GM11168 (cell line): ENCODE results near the gene ERICH4.
"Not testable (repeated sequence)": the region's sequence is repeated elsewhere in the genome, so short reads cannot be mapped to it uniquely, and the experiment has no call there.

ENCODE experiments used
- in situ Hi-C: fragments of 300-500 bp; cut with MboI; formaldehyde crosslinking; loops from one replicate; pipeline ENCODE4 v1.12.0; 2022; ENCODE audit warnings: low sequenced_read_pairs; ENCODE audit not compliant: unreplicated experiment

The ERICH4 gene

GRCh38 chr19:41457241-41457640, 14.3 kb downstream of the ERICH4 start:
- in situ Hi-C loops, result no loop called here

GRCh38 chr19:41462497-41462896, 19.5 kb downstream of the ERICH4 start:
- in situ Hi-C loops, result no loop called here

DNA sequence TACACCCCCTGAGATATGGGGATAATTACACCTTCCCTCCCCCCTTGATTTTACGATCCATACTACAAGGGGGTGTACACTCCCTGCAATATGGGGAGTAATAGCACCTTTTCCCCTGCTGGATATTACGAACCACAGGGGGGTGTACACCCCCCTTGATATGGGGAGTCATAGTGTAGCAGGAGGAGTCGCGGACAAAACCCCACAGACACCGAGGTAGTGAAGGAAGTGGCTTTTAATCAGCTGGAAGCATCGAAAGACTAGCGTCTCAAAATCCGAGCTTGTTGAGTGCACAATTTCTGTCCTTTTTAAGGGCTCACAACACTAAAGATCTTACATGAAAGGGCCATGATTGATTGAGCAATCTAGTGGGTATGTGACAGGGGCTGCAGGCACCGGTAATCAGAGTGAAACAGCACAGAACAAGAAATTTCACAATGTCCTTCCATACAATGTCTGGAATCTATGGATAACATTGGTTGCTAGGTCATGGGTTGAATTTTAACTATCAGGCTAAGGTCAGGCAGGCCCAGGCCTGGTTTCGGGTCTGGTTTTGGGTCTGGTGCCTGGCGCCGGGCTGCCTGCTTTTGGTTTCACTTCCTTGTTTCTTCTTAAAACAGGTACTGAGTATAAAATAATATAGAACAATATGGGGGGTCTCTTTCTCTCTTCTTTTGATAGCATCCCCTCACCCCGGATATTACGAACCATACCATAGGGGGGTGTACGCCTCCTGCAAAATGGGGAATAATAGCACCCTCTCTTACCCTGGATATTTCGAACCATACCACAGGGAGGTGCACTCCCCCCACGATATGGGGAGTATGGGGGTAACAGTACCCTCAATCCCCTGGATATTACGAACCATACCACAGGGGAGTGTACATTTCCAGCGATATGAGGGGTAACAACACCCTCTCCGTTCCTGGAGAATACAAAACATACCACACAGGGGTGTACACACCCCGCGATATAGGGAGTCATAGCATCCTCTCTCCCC, 20.6 kb downstream of the ERICH4 start:
- in situ Hi-C loops, result not testable (repeated sequence)

GRCh38 chr19:41476583-41476982, 33.6 kb downstream of the ERICH4 start:
- in situ Hi-C loops, result no loop called here

DNA sequence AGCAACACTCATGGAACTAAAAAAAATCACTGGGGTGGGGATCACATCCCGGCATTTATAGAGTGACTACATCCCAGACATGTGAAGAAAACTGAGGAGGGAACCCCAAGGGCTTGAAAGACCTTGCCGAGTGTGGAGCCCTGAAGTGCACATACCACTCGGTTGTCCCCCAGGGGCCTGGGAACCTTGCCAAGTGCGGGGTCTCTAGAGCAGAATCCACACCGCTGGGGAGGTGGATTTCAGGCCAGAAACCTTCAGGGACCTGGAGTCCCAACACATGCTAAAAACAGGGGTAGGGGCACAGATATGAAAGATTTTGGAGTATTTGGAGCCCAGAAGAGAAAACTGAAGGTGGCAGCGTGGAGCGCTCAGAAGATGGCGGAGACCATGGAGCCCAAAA, 35.2 kb downstream of the ERICH4 start:
- in situ Hi-C loops, result no loop called here

- in situ Hi-C loops, result no loop called here
Observed at GRCh38 chr19:41478875-41479756, 36.2 kb downstream of the ERICH4 start.

DNA sequence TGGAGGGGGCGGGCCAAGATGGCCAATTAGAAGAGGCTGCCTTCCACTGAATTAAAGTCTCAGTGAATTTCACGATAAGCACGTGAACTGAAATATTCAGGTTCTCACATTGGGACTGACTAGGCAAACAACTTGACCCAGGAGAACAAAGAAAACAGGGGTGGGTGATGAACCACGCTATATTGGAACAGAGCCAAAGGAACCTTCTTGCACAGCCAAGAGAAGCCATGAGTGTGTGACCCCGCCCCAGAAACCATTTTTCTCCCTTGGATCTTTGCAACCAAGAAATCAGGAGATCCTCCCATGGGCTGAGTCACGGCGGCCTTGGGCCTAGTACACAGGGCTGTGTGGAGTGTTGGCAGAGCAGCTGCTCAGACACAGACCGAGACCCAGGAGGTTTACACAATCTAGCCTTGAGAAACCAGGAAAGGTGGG, 36.8 kb downstream of the ERICH4 start:
- in situ Hi-C loops, result no loop called here

DNA sequence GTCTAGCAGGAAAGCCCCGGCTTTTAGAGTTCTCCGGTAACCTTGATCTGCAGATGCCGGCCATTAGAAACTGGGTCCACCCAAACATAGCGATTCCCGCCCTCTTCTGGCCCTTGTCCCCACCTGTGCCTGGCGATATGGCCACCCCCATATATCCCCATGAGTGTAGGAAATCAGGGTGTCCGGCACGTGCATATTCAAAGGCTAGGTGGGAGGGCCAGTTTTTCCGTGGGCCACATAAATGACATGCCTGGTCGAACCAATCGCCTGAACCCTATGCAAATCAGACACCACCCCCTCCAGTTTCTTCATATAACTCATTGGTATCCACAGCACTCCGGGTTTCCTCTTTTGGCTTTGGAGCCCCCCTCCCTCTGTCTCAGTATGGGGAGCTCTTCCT, 37.4 kb downstream of the ERICH4 start:
- in situ Hi-C loops, result no loop called here

DNA sequence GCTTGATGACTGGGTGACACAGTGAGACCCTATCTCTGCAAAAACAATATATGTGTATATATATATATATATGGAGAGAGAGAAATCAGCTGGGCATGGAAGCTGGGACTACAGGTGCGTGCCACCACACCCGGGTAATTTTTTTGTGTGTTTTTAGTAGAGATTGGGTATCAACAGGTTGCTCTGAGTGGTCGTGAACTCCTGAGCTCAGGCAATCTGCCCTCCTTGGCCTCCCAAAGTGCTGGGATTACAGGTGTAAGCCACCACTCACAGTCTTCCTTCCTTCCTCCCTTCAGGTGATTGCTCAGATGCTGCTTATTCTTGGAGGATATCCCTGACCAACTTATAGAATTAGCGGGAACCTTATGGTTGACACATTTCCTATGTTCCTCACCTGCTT, 41.9 kb downstream of the ERICH4 start:
- in situ Hi-C loops, result no loop called here

- in situ Hi-C loops, result not testable (repeated sequence)
Observed at GRCh38 chr19:41486953-41487352, 44.0 kb downstream of the ERICH4 start.

DNA sequence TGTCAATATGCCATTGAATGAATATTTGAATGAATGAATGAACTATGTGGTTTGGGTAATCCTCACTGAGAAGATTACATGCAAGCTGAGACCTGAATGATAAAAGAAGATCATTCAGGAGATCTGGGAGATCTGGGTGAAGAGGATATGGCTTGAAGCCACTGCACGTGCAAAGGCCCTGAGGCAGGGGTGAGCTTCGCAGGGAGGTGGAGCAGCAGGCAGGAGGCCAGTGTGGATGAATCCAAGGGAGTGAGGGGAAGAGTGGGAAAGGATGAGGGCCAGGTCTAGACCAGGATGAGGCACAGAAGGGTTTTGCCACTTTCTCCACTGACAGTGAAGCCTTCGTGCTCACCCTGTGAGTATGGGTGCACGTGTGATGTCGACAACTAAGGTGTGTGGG, 49.9 kb downstream of the ERICH4 start:
- in situ Hi-C loops, result no loop called here
